GM19099 (cell line): ENCODE measurements around the gene MOCS1.

Experiments used
- POLR2A ChIP-seq: IDR thresholded peaks from 3 replicates; pipeline ENCODE4 v1.6.1; 2011; ENCODE audit warnings: low read depth; ENCODE audit not compliant: insufficient read length; ENCODE audit errors: extremely low read depth

The MOCS1 gene

DNA sequence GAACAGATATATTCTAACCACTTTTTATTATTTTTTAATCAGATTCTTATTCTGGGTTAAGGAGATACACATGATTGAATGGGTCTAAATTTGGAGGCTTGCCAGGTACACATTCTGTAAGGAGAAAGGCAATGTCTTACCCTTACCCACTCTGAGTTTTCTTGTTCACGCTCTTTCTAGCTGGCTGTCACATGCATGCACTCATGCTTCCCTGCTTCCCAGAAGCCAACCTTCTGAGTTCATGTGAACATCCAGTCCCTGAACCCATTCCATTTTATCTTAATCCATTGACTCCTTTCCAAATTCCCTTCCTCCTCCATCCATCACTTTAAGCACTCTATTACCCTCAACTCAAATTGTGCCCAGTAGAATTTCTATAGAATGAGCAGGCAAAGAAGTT, 17.5 kb upstream of the MOCS1 start:
- TF ChIP-seq POLR2A, result no peak

DNA sequence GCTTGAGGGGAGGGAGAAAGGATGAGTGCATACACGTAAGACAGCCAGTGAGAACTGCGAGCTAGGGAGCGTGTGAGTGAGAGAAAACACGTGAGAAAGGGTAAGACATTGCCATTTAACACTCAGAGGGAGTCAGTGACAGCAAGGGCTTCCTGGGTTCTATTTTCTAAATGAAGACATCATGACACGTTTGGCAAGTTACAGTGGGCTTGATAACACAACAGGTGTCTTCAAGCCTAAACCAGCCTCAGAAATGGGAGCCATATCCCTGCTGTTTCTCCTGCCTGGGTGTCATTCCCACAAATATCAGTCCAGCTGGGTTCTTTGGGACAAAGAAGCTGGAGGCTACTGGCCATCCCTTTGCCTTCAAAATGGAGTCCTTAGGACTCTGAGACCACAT, 16.9 kb upstream of the MOCS1 start:
- TF ChIP-seq POLR2A, result no peak

DNA sequence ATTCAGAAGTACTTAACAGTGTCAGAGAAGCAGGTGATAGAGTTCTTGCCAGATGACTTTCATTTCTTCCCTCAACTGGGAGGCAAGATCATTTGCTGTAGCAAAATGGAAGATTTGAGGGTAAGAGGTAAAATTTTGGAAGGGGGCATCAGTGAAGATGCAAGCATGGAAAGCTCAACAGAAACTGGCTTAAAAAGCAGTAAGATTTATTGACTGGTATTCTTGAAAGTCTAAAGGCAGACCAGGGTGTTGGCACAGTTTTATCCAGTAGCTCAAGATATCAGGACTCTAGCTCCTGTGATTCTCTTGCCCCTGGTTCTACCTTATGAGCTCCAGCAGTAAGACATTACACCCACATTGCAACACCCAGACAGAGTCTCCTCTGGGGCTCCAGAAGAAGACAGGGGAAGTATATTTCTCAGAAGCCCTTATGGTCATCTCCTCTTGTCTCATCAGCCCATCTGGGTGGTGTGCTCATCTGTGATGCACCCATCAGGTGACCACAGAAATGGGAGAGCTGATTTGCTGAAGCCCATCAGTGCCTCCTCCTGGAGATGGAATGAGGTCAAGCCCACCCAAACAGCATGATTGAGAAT, 16.0 kb upstream of the MOCS1 start:
- no peak for TF ChIP-seq POLR2A

DNA sequence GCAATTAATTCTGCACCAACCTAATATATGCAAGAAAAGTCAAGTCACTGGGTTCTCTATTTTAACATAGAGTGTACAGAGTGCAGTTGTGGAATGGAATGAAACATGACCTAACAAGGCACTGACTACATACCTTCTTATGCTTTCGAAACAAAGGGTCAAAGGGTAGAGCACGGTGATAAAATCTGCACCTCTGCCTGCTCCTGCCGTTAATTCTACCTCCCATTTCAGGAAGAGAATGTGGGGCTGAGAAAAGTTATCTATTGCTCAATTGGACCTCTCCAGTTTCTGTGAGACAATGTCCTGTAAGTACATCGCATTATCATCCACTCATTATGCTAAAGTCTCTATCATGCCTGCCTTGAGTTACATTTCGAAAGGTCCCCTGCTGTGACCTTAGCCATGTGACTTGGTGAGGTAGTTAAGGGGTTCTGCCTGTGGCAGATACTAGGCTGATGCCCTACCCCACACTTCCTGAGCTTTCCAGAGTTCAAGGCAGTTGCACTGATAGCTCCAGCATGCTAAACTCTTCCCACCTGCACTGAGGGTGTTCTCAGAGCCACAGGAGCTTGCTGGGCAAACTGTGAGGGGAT, 14.0 kb upstream of the MOCS1 start:
- TF ChIP-seq POLR2A, result no peak

DNA sequence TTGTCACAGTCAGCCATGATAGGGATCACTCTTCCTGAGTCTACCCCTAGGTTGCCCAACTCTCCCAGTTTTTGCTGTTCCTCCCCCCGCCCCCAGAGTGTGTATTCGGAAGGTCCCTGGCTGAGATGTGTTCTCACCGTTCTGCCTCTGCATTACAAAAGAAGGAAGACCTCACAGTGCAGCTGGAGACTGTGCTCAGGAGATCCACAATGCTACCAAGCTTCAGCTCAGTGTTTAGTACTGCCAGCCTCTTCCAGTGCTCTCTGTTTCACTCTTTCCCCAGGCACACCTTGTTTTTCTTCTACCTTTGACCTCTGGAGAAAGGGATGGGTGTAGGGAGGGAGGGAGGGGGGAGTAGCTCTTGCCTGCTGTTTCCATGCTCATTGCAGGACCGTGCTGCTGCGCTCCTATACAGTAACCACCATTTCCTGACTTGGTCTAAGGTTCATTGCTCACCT, 13.4 kb upstream of the MOCS1 start:
- TF ChIP-seq POLR2A, result no peak

DNA sequence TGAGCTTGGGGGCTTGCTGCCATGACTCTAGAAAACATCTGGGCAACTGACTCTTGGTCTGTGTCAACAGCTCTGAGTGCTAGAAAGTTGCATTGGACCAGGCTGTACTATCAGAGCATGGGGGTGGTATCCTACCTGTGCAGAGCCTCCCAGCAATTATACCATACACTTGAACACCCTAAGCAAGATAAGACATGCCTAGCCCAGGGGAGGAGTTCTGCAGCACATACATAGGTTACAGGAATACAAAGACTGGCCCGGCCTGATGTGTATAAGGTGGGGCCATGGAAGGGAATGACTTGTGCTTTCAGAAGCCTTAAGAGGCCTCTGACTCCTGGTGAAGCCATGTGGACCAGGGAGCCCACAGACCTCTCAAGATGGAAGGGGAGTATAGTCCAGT, 11.4 kb upstream of the MOCS1 start:
- no peak for TF ChIP-seq POLR2A

DNA sequence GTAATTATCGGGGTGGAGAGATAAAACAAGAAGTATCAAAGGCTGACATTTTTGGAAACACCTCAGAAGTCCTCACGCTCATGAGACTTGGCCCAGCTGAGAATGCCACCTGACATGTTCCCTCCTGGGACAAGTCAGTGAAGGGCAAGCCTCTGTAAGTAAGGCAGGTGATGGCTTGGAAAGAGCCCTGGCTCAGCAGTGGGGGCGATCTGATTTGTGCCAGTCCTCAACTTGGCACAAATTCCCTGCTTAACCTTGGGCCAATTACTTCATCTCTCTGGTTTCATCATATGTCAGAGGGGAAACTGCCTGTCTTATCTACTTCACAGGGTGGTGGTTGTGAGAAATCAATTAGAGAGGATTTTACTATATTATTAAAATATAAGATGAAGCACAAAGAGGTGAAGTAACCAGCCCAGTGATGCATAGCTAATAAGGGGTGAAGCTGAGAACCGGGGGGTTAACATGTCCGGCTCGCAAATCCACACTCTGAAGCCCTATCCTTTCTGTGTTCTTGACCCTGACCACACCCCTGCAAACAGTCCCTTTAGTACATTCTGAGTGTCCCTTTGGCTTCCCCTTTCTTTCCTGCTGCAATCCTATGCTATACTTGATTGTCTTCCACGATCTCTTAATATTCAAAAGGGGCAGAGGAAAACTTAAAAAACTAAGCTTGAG, 8.8 kb upstream of the MOCS1 start:
- TF ChIP-seq POLR2A, result no peak

DNA sequence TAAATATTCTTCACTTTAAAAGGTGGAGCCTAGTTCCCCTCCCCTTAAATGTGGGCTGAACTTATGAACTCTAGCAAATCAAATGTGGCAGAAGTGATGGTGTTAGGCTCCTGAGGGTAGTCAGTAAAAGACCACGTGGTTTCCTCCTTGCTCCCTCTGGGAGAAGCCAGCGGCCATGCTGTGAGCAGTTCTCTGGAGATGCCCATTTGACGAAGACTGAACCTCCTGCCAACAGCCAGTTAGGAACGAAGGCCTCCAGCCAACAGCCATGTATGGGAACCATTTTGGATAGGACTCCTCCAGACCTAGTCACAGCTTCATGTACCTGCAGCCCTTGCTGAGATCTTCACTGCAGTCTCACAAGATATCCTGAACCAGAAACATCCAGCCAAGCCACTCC, 7.6 kb upstream of the MOCS1 start:
- TF ChIP-seq POLR2A, result no peak

DNA sequence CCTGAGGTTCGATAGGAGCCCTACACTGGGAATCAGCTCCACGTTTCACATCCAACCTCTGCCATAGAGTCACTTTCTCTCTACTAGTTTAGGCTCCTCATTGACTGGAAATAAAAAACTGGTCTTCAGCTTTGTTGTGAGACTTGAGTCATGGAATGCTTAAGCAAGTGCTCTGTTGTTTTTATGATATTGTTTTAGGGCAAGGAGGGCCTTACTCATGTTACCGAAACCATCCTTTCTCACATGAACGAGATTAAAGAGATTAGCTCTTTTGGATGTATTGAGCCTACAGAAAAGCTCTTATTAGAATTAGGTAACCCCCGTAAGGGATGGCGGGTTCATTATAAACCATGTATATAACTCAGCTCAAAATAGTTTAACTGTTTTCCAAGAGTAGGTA, 6.9 kb upstream of the MOCS1 start:
- no peak for TF ChIP-seq POLR2A

DNA sequence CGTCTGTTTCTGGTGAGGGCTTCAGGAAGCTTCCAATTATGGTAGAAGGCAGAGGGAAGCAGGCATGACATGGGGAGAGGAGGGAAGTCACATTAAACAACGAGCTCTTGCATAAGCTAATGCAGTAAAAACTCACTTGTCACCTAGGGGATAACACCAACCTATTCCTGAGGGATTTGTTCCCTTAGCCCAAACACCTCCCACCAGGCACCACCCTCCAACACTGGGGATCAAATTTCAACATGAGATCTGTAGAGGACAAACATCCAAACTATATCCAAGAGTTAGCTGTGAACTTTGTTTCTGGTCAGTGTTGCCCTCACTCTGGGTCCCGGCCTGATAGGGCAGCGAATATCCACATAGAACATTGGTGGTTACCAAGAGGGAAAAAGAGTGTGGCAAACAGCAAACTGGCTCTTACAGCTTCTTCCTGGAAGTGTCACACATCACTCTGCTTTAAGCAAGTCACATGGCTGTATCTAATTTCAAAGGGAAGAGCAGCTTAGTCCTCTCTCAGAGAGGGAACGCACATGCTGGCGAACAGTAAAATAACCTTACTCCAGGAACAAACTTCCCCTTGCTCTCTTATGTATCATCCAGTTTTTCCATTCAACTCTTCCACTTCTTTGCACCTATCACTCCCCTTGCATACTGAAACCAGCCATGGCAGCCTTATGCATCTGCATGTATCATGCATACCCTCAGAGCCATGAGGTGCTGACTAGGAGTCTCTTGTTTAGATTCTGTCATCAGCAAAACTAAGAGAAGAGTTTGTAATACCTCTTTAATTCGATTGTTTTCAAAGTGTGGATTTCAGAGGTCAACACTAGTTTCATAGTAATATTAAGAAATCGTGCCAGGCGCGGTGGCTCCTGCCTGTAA, 4.8 kb upstream of the MOCS1 start:
- no peak for TF ChIP-seq POLR2A

DNA sequence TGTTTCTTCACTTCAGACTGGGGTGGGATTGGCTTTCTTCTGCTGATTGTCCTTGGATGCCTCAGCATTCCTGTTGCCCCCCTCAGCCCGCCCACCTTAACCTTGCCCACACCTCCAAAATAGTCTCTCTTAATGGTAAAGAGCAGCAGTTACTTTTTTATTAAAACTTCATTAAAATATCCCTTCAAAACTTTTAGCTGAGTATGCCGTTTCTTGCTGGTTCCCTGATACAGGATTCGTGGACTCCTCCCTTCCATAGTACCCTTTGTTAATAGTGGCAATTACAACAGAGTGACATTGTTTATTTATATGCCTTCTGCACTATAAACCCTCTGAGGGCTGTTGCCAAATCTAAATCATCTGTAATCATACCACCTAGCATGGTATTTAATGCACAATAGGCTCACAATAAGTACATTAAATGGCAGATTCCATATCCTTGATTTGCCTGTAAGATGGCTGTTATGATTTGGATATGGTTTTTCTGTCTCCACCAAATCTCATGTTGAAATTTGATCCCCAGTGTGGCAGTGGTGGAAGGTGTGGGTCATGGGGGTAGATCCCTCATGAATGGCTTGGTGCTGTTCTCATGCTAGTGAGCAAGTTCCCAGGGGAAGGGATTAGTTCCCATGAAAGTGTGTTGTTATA, 3.5 kb upstream of the MOCS1 start:
- TF ChIP-seq POLR2A, result no peak

DNA sequence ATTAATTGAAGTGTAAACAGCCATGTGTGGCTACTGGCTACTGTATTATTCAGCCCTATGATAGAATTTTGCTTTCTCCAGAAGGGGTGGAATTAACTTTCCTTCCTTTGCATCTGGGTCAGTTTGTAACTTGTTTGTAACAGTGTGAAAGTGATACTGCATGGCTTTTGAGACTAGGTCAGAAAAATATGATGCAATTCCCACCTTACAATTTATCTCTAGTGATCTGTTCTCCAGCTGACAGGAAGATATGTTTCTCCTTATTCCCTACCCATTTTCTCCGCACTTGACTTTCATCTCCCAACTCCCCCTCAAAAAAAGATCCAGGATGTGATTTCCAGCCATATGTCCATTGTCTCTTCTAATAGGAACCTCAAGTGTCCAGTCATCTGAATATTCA, 2.6 kb upstream of the MOCS1 start:
- TF ChIP-seq POLR2A, result no peak

DNA sequence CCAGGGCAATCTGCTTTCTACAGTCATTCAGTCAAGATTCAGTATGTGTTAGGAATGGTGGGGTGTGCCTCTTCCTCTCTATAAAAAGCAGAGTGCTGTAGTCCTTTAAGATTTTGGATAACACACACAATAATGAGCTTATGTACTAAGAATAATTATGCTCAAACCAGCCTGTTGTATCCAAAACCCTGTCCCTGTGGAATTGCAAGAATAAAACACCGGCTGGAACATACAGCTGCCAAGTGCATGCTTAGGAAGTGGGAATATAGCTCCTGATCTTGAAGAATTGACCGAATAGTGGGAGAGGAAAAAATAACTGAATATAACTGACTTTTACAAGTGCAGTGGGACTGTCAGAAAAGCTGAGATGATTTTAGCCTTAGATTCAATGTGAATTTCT, 979 bp upstream of the MOCS1 start:
- TF ChIP-seq POLR2A, result no peak

DNA sequence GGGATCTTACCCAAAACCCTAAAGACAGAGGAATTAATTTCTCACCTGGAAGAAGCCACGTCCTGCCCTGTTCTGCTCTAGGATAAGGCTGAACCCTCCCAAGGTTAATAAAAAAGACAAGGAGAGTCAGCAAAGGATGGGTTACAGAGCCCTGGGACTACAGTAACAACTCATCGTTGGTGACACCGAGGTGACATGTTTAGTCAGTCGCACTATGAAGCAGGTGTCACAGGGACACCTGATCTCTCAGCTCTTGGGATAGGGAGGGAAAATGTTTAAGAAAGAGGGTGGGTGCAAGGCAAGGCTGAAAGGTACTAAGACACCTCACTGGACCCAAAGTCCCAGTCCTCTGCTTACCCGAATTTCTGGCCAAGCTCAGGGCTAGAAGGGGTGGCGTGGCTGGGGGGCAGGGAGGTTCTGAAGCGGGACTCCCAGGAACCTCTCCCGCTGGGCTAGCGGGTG, 562 bp downstream of the MOCS1 start:
- TF ChIP-seq POLR2A, result no peak

DNA sequence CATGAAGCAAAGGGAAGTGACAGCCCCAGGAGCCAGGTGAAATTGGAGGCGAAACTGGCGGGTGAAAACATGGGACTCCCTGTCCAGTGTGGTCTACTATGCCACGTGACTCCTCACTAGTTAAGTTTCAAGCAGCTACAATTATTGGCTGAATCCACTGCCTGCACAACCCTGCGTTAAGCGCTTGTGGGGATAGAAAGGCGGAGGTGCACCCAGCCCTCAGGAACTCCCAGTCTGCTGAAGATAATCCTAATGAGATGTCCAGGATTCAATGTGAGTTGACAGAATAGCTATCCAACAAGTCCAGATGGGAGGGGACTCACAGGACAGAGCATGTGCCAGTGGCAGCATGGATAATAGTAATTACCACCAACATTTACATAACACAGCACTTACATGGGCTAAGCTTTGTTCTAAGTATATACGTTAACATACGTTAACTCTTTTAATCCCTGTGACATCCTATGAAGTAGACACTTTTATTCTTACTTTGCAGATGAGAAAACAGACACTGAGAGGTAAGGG, 1.8 kb downstream of the MOCS1 start:
- no peak for TF ChIP-seq POLR2A

DNA sequence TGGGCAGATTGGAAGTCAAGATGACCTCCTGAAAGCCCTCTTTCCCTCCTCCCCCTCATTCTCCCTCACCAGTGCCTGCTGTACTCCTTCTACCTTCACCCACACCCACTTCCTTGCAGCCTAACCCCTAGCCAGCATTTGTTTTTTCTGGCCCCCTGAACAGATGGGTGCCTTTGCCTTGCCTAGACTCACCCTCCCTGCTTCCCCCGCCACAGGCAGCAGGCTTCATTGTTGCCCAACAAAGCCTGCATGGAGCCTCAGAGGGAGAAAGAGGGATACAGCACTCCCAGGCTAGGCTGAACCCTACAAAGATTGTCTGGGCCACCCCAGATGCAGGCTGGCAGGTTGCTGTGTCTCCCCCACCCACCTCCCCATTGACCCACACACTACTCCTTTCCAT, 2.7 kb downstream of the MOCS1 start:
- TF ChIP-seq POLR2A, result no peak

DNA sequence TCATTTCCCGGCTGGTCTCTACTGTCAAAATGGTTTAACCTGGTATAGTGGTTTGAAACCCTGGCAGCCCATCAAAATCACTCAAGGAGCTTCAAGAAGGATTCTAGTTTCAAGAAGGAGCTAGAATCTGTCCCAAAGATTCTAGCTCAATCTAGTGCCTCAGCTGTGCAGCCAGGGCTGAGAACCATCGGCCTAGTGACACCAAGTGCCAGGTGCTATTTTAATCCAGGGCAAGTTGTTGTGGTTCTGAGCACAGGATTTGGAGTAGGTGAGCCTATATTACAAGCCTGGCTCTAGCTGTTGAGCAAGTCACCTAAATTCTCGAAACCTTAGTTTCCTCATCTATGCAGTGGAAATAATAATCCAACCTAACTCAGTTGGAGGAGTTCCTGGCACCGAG, 3.7 kb downstream of the MOCS1 start:
- no peak for TF ChIP-seq POLR2A
